OCI-LY7 (cell line): ENCODE data around the gene FAM98A. TPM values are rescaled to one million over a fixed set of nuclear protein-coding genes. Genes with fewer than 3 reads are reported as not detected.

ENCODE experiments used
- Bru-seq: library from RNA; stranded (reverse); fragments of 400-500 nt; gene quantifications from one replicate; lab custom pipeline; 2021; lab: Mats Ljungman, UMichigan
- BruChase-seq, 2 experiments: library from RNA; stranded (reverse); fragments of 400-500 nt; gene quantifications; one replicate each; lab custom pipeline; 2021; lab: Mats Ljungman, UMichigan
- BruUV-seq: library from RNA; stranded (reverse); fragments of 400-500 nt; replicated peaks from 2 replicates; lab custom pipeline; 2021; lab: Mats Ljungman, UMichigan
- CTCF ChIA-PET: fragments of 300-600 bp; sonication (Branson Sonifier 250); formaldehyde crosslinking; loops from one replicate; lab custom pipeline; 2022; ENCODE audit warnings: antibody characterized with exemption; ENCODE audit not compliant: unreplicated experiment; lab: Charles Lee
- POLR2A ChIA-PET: fragments of 300-600 bp; sonication (Branson Sonifier 250); formaldehyde crosslinking; loops from one replicate; lab custom pipeline; 2022; ENCODE audit warnings: antibody characterized with exemption; lab: Charles Lee
- DNase-seq: peaks from one replicate; pipeline ENCODE4 v3.0.0-alpha.2; 2015; ENCODE audit warnings: low spot score
- H2AFZ ChIP-seq: fragments of 200-600 bp; sonication (generic), shearing (Covaris generic); 2 replicates; pipeline ENCODE4 v1.6.1; 2014; ENCODE audit warnings: mild to moderate bottlenecking, antibody characterized with exemption, low read length, moderate library complexity
- H3K27ac ChIP-seq: fragments of 200-600 bp; sonication (generic); 2 replicates; pipeline ENCODE4 v1.5.1; 2014; ENCODE audit warnings: mixed run types, low read depth, mild to moderate bottlenecking, moderate library complexity, low read length, inconsistent platforms; ENCODE audit not compliant: poor library complexity, severe bottlenecking
- H3K36me3 ChIP-seq: fragments of 200-600 bp; sonication (generic); 2 replicates; pipeline ENCODE4 v1.6.1; 2014; ENCODE audit warnings: mild to moderate bottlenecking, antibody characterized with exemption, low read length, moderate library complexity, mixed read lengths; ENCODE audit not compliant: insufficient read depth
- H3K4me1 ChIP-seq: fragments of 200-600 bp; sonication (generic); 2 replicates; pipeline ENCODE4 v1.5.1; 2014; ENCODE audit warnings: mild to moderate bottlenecking, low read length; ENCODE audit not compliant: insufficient read depth, poor library complexity, severe bottlenecking
- H3K4me2 ChIP-seq: fragments of 200-600 bp; sonication (generic); 2 replicates; pipeline ENCODE4 v1.6.1; 2014; ENCODE audit warnings: mild to moderate bottlenecking, low read length
- H3K4me3 ChIP-seq: fragments of 200-600 bp; sonication (generic); 2 replicates; pipeline ENCODE4 v1.5.1; 2014; ENCODE audit warnings: mild to moderate bottlenecking, low read depth, low read length; ENCODE audit not compliant: poor library complexity, severe bottlenecking
- H3K79me2 ChIP-seq: fragments of 200-600 bp; sonication (generic); 2 replicates; pipeline ENCODE4 v1.6.1; 2016; ENCODE audit warnings: low read depth, mild to moderate bottlenecking, low read length, moderate library complexity, mixed read lengths; ENCODE audit not compliant: insufficient read depth
- H3K9me2 ChIP-seq: fragments of 200-600 bp; sonication (generic); 2 replicates; pipeline ENCODE4 v1.6.1; 2016; ENCODE audit warnings: mild to moderate bottlenecking, low read length, mixed read lengths; ENCODE audit not compliant: insufficient read depth
- H3K9me3 ChIP-seq: fragments of 200-600 bp; sonication (generic); 2 replicates; pipeline ENCODE4 v1.6.1; 2014; ENCODE audit warnings: mild to moderate bottlenecking, mixed run types, low read length, mixed read lengths
- H4K20me1 ChIP-seq: fragments of 200-600 bp; sonication (generic); 2 replicates; pipeline ENCODE4 v1.6.1; 2014; ENCODE audit warnings: mild to moderate bottlenecking, antibody characterized with exemption, low read length, moderate library complexity, mixed read lengths; ENCODE audit not compliant: insufficient read depth
- CTCF ChIP-seq: fragments of 200-600 bp; sonication (generic); conservative IDR thresholded peaks from 2 replicates; pipeline ENCODE4 v1.5.1; 2014; ENCODE audit warnings: mild to moderate bottlenecking, antibody characterized with exemption, low read length, moderate library complexity, mixed read lengths
- EZH2phosphoT487 ChIP-seq: fragments of 200-600 bp; sonication (generic); IDR thresholded peaks from 2 replicates; pipeline ENCODE4 v1.6.1; 2018; ENCODE audit warnings: low read depth, borderline replicate concordance, mild to moderate bottlenecking, mixed run types, antibody characterized with exemption, low read length, moderate library complexity, mixed read lengths
- intact Hi-C: fragments of 100-400 bp; cut with micrococcal nuclease; formaldehyde crosslinking; loops from one replicate; pipeline ENCODE4 v1.10.0; 2022; ENCODE audit not compliant: unreplicated experiment
- long read RNA-seq: library from polyadenylated mRNA; stranded (forward); transcript quantifications from one replicate; pipeline ENCODE4 v2.0.0, GENCODE V29; 2022
- total RNA-seq, 2 experiments: library from RNA; depleted of rRNA in 1 of 2; stranded (reverse); fragments of >200 nt in 1 of 2; shearing (Covaris generic) in 1 of 2; gene quantifications; 2 replicates each; pipeline ENCODE4 v1.2.3, GENCODE V29; 2014 to 2022

FAM98A gene
- 33.2 and 35.7 TPM in 2 replicates for total RNA-seq (2014; rRNA removed; shearing (Covaris generic))
- total RNA-seq (2022), result 53.7 and 55.6 TPM in 2 replicates
- Bru-seq, nascent RNA, result percentile 82 among the genes with signal in this experiment
- BruChase-seq, experiment 1, labeled RNA remaining after a 6-hour chase, result percentile 80 among the genes with signal in this experiment
- BruChase-seq, experiment 2, labeled RNA remaining after a 2-hour chase, result percentile 91 among the genes with signal in this experiment
- long read RNA-seq, transcript FAM98A-201 (8 exons, 2,816 nt), result major isoform, 45 of 52 reads
- long read RNA-seq, partial matches to known transcripts, result 6 of 52 reads
- long read RNA-seq, other reads (novel, unspliced or antisense), result 0 of 52 reads

- peak within 1 kb of the TSS; percentile 95 for H3K4me2 ChIP-seq
- POLR2A ChIA-PET, result interaction anchor here (0.5 to 2.2 kb wide), 12 partner anchors 9 to 1609 kb away, joined by 3 to 12 read pairs (median 4); partner anchors contain the start of gene RASGRP3
- no peaks in the 10 kb centered on the region for H3K9me3 ChIP-seq
- DNase-seq, result peak; percentile 99
- TSS peak; percentile 63 for BruUV-seq
- TF ChIP-seq EZH2phosphoT487 (no peak), CTCF (no peak; the same call in 1 of the 2 replicates)
- no peaks in the 10 kb centered on the region; the same call in 1 of the 2 replicates for H4K20me1 ChIP-seq
- H3K4me3 ChIP-seq, result peak within 1 kb of the TSS; percentile 93
- peak within 1 kb of the TSS; percentile 51 for H3K27ac ChIP-seq
- no peaks in the 10 kb centered on the region for H3K9me2 ChIP-seq
- peaks cover 43% of the 10 kb centered on the region for H3K79me2 ChIP-seq
- peak within 1 kb of the TSS; percentile 94 for H2AFZ ChIP-seq
- peaks cover 9% of the 10 kb centered on the region for H3K36me3 ChIP-seq
- H3K4me1 ChIP-seq, result peaks cover 19% of the 10 kb centered on the region
- CTCF ChIA-PET, result interaction anchor here (0.8 to 1.6 kb wide), 3 partner anchors 20 to 124 kb away, joined by 3 to 7 read pairs (median 4); no protein-coding TSS in a partner anchor
- intact Hi-C loops, result loop anchor here (5.0 to 10.0 kb wide), 4 partner anchors 122 to 1537 kb away; partner anchors contain the start of genes RASGRP3 and SPAST
Observed at GRCh38 chr2:33599175-33599942, at the start of gene FAM98A. Gene FAM98A, minus strand, starts transcription at chr2:33599299. Its CDS starts 78 bp downstream, at chr2:33599221.

GRCh38 chr2:33645861-33646260 is 46.8 kb upstream of the FAM98A start:
- no peak overlapping the region for H3K4me3 ChIP-seq
- H3K79me2 ChIP-seq, result no peaks in the 10 kb centered on the region
- H3K36me3 ChIP-seq, result no peaks in the 10 kb centered on the region
- no peaks in the 10 kb centered on the region for H4K20me1 ChIP-seq
- no TSS peak for BruUV-seq
- ChIA-PET POLR2A (no interaction called here), CTCF (no interaction called here)
- H2AFZ ChIP-seq, result no peak overlapping the region
- TF ChIP-seq CTCF (no peak), EZH2phosphoT487 (no peak)
- no peaks in the 10 kb centered on the region for H3K9me3 ChIP-seq
- DNase-seq, result no peak
- no peaks in the 10 kb centered on the region for H3K9me2 ChIP-seq
- H3K4me1 ChIP-seq, result no peaks in the 10 kb centered on the region
- no peak overlapping the region for H3K27ac ChIP-seq
- intact Hi-C loops, result no loop called here
- no peak overlapping the region for H3K4me2 ChIP-seq
